HG03439 (cell line): ENCODE data around the gene RAP2B.
A peak's percentile ranks its signal among the peaks of the same experiment; 100 is the strongest.
"Not testable (repeated sequence)": the region's sequence is repeated elsewhere in the genome, so short reads cannot be mapped to it uniquely, and the experiment has no call there.

Source experiments
- ATAC-seq: cut with Tn5 transposase; IDR thresholded peaks from one replicate; pipeline ENCODE4 v1.9.1; 2021; ENCODE audit warnings: mild to moderate bottlenecking, moderate library complexity; ENCODE audit not compliant: unreplicated experiment

The RAP2B gene

GRCh38 chr3:153161714-153162512 is at the start of gene RAP2B:
Gene RAP2B, plus strand, starts transcription at chr3:153162226. Its CDS starts 468 bp downstream, at chr3:153162694.
- ATAC-seq: peak; percentile 46

- ATAC-seq: no peak
These were observed 48.5 kb upstream of the RAP2B start for GRCh38 chr3:153113541-153113940.

GRCh38 chr3:153114270-153114669 is 47.8 kb upstream of the RAP2B start:
- not testable (repeated sequence) for ATAC-seq

- no peak for ATAC-seq
These were observed 46.7 kb upstream of the RAP2B start for GRCh38 chr3:153115326-153115725.

GRCh38 chr3:153127788-153128187 is 34.2 kb upstream of the RAP2B start:
- ATAC-seq: no peak

- no peak for ATAC-seq
These were observed 32.6 kb upstream of the RAP2B start for GRCh38 chr3:153129426-153129825.

GRCh38 chr3:153129866-153130265 is 32.2 kb upstream of the RAP2B start:
- ATAC-seq: no peak

- ATAC-seq: peak; percentile 94
These were observed 31.6 kb upstream of the RAP2B start for GRCh38 chr3:153130312-153130977.

- ATAC-seq: no peak
These were observed 24.4 kb upstream of the RAP2B start for GRCh38 chr3:153137626-153138025.

GRCh38 chr3:153138276-153139210 is 23.5 kb upstream of the RAP2B start:
- ATAC-seq: peak; percentile 90

GRCh38 chr3:153142961-153143360 is 19.1 kb upstream of the RAP2B start:
- ATAC-seq: no peak

- ATAC-seq: no peak
These were observed 18.0 kb upstream of the RAP2B start for GRCh38 chr3:153144071-153144470.

- no peak for ATAC-seq
These were observed 17.2 kb upstream of the RAP2B start for GRCh38 chr3:153144779-153145178.

GRCh38 chr3:153145454-153145853 is 16.6 kb upstream of the RAP2B start:
- no peak for ATAC-seq

GRCh38 chr3:153146191-153147053 is 15.6 kb upstream of the RAP2B start:
- ATAC-seq: no peak

GRCh38 chr3:153150991-153151390 is 11.0 kb upstream of the RAP2B start:
- ATAC-seq: no peak

- not testable (repeated sequence) for ATAC-seq
These were observed 6.2 kb upstream of the RAP2B start for GRCh38 chr3:153155786-153156185.

GRCh38 chr3:153158189-153158588 is 3.8 kb upstream of the RAP2B start:
- no peak for ATAC-seq

- no peak for ATAC-seq
These were observed 2.9 kb upstream of the RAP2B start for GRCh38 chr3:153158961-153159735.
